AG04450 (cell line): ENCODE measurements around the gene IQCH. TPM values are rescaled to one million over a fixed set of nuclear protein-coding genes. Genes with fewer than 3 reads are reported as not detected.

Experiments
- CTCF ChIA-PET: fragments of 300-600, 350-600 bp; formaldehyde crosslinking; extraction: SDS; loops from one replicate; lab custom pipeline; 2022; ENCODE audit warnings: antibody characterized with exemption, inconsistent platforms; lab: Charles Lee
- POLR2A ChIA-PET: fragments of 350-600 bp; formaldehyde crosslinking; extraction: SDS; loops from one replicate; lab custom pipeline; 2021; ENCODE audit warnings: antibody characterized with exemption, inconsistent platforms; lab: Yijun Ruan, JAX
- DNase-seq: peaks from one replicate; pipeline ENCODE4 v3.0.0-alpha.2; 2011; ENCODE audit warnings: low read depth, low spot score
- H3K27ac ChIP-seq: one replicate; pipeline ENCODE4 v1.5.1; 2012; ENCODE audit warnings: low read depth, low read length, control low read depth
- H3K27me3 ChIP-seq: one replicate; pipeline ENCODE4 v1.6.0; 2012; ENCODE audit warnings: low read length; ENCODE audit not compliant: control insufficient read depth, insufficient read depth
- H3K4me3 ChIP-seq: 2 replicates; pipeline ENCODE4 v1.5.1; 2011; ENCODE audit warnings: mild to moderate bottlenecking, low read depth, low read length, control low read depth
- H3K9me3 ChIP-seq: 2 replicates; pipeline ENCODE4 v1.5.1; 2012; ENCODE audit warnings: low read length; ENCODE audit not compliant: control insufficient read depth, insufficient read depth
- CTCF ChIP-seq: IDR thresholded peaks from 2 replicates; pipeline ENCODE4 v1.5.1; 2011; ENCODE audit warnings: low read depth, low read length, control low read depth, inconsistent platforms
- polyA plus RNA-seq: library from polyadenylated mRNA; depleted of rRNA; stranded (reverse); fragments of >200 nt; gene quantifications from 2 replicates; pipeline ENCODE4 v1.2.3, GENCODE V29; 2011

The IQCH gene
- polyA plus RNA-seq, 1 experiment, result 0.95 TPM

GRCh38 chr15:67307889-67308597, 53.5 kb downstream of the IQCH start:
- Histone ChIP-seq H3K9me3 (no peaks in the 10 kb centered on the region), H3K27me3 (no peaks in the 10 kb centered on the region), H3K27ac (no peak overlapping the region), H3K4me3 (no peak overlapping the region)
- POLR2A ChIA-PET, result no interaction called here
- no peak for DNase-seq
- no peak for TF ChIP-seq CTCF
- CTCF ChIA-PET, result interaction anchor here (2.4 kb wide), 1 partner anchor 362 kb away, joined by 7 read pairs; no protein-coding TSS in a partner anchor

GRCh38 chr15:67311731-67312130, 57.1 kb downstream of the IQCH start:
- ChIA-PET POLR2A (no interaction called here), CTCF (interaction anchor here (1.1 kb wide), 1 partner anchor 524 kb away, joined by 4 read pairs; no protein-coding TSS in a partner anchor)
- TF ChIP-seq CTCF, result no peak

GRCh38 chr15:67319961-67320360, 65.4 kb downstream of the IQCH start:
- H3K4me3 ChIP-seq, result no peak overlapping the region
- no peak for DNase-seq
- H3K27me3 ChIP-seq, result no peaks in the 10 kb centered on the region
- TF ChIP-seq CTCF, result no peak
- H3K27ac ChIP-seq, result no peak overlapping the region
- H3K9me3 ChIP-seq, result peaks cover 3% of the 10 kb centered on the region; the same call in 1 of the 2 replicates
- POLR2A ChIA-PET, result no interaction called here
- CTCF ChIA-PET, result no interaction called here

More at GRCh38 chr15:67311731-67312130, 57.1 kb downstream of the IQCH start:
- Histone ChIP-seq H3K9me3 (no peaks in the 10 kb centered on the region), H3K27me3 (no peaks in the 10 kb centered on the region), H3K4me3 (no peak overlapping the region), H3K27ac (no peak overlapping the region)
- no peak for DNase-seq

- peaks cover 3% of the 10 kb centered on the region; the same call in 1 of the 2 replicates for H3K9me3 ChIP-seq
- CTCF ChIA-PET, result interaction anchor here (0.9 kb wide), 1 partner anchor 112 kb away, joined by 4 read pairs; no protein-coding TSS in a partner anchor
- DNase-seq, result no peak
- POLR2A ChIA-PET, result no interaction called here
- no peak overlapping the region for H3K27ac ChIP-seq
- TF ChIP-seq CTCF, result no peak
- H3K4me3 ChIP-seq, result no peak overlapping the region
- H3K27me3 ChIP-seq, result no peaks in the 10 kb centered on the region
These were observed 66.8 kb downstream of the IQCH start for GRCh38 chr15:67321352-67321751.

GRCh38 chr15:67322481-67322880, 67.9 kb downstream of the IQCH start:
- POLR2A ChIA-PET, result no interaction called here
- Histone ChIP-seq H3K27me3 (no peaks in the 10 kb centered on the region), H3K4me3 (no peak overlapping the region), H3K27ac (no peak overlapping the region), H3K9me3 (peaks cover 3% of the 10 kb centered on the region; the same call in 1 of the 2 replicates)
- no peak for DNase-seq
- CTCF ChIA-PET, result interaction anchor here (0.7 kb wide), 1 partner anchor 202 kb away, joined by 3 read pairs; no protein-coding TSS in a partner anchor
- TF ChIP-seq CTCF, result no peak
